NCI-H2227 (cell line): ENCODE results near the gene CSF1R.
"Not testable (repeated sequence)": the region's sequence is repeated elsewhere in the genome, so short reads cannot be mapped to it uniquely, and the experiment has no call there.

Experiments
- DNase-seq: peaks from one replicate; lab custom pipeline; 2025; ENCODE audit not compliant: unreplicated experiment; lab: John Stamatoyannopoulos, UW

Gene CSF1R

DNA sequence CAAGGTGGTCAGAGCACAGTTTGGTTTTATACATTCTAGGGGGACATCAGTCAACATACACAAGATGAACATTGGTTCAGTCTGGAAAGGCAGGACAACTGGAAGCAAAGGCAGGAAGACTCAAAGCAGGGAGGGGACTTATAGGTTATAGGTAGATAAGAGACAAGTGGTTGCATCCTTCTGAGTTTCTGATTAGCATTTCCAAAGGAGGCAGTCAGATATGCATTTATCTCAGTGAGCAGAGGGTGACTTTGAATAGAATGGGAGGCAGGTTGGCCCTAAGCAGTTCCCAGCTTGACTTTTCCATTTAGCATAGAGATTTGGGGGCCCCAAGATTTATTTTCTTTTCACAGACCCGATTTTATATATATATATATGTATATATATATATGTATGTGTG lies 58.3 kb downstream of the CSF1R start:
- DNase-seq = not testable (repeated sequence)

DNA sequence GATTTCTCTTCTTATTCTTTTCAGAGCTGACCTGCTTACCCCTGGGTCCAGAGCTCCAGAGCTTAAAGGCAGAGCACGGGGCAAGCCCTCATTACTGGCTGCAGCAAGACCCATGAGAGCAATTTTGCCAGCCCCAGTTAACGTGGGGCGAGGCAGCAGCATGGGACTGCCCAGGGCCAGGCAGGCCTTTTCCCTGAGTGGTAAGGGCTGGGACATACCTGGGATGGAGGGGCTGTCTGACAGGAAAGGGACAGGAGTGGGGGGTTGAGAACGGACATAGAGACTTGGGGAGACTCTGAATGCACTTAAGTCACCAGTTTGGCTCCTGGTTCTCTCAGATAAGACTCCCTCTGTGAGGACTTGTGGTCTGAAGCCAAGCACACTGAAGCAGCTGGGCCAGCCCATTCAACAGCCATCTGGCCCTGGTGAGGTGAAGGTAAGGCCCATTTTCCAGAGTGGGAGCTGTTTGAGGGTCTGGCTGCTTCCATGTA lies 59.6 kb downstream of the CSF1R start:
- DNase-seq = no peak

DNA sequence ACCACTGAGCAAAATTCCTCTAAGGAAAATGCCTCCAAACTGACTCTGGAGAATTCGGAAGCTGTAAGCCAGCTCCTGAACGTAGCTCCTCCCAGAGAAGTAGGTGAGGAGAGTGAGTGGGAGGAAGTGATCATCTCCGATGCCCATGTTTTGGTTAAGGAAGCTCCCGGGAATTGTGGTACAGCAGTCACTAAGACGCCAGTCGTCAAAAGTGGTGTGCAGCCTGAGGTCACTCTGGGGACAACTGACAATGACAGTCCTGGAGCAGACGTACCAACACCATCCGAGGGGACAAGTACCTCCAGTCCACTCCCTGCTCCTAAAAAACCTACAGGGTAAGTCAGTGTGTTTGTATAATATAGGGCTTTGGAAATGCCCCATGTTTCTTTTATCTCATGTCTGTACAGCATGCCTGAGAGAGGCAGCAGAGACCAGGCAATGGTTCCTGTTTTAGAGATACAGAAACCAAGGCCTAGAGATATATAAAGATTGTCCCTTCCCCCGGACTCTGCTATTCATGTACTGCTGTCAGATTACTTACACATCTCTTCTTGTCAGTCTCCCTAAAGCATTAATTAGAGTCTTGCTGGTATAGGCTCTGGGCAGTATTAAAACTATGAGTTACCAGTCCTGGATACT lies 61.9 kb downstream of the CSF1R start:
- DNase-seq = no peak

DNA sequence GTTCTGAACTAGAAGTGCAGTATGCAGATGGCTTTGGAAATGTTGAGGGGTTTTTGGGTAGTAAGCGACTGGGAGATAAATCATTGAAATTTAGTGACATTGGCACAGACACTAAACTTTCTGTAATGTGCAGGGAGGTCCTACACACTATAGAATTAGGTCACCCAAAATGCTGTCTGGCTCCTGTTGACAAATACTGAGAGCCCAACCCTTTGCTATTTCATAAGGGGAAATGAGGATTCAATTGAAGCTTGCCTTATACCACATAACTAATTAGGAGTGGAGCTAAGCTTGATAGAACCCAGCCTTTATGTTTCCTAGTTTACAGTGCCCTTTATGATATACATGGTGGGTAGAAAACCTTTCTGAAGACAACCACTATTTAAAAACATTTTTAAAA lies 63.2 kb downstream of the CSF1R start:
- no peak for DNase-seq

DNA sequence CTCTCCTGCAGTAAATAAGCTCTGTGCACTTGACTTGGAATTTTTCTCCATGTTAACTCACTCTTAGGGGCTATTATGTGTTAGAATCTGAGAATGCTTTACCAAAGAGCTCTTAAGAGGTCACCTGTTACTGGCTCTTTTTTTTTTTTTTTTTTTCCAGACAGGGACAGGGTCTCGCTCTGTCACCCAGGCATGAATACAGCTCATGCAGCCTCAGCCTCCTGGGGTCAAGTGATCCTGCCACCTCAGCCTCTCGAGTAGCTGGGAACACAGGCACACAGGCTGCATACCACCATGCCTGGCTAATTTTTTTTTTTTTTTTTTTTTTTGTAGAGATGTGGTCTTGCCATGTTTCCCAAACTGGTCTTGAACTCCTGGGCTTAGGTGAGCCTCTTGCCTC lies 63.7 kb downstream of the CSF1R start:
- DNase-seq = no peak

DNA sequence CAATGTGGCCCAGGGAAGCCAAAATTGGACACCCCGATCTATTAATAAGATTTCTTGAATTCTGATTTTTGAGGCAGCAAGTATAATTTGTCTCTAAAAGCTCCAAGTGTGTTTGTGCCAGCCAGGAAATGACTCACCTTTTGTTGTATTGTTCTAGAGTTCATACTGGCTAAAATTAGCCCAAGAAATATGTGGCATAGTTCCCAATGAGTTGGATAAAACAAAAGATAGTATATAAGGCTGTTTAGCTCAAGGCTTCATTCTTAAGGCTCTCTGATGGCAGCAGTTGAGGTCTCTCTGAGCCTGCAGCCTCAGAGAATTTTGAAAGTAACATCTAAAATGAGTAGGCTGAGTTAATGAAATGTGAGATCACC lies 64.2 kb downstream of the CSF1R start:
- no peak for DNase-seq

DNA sequence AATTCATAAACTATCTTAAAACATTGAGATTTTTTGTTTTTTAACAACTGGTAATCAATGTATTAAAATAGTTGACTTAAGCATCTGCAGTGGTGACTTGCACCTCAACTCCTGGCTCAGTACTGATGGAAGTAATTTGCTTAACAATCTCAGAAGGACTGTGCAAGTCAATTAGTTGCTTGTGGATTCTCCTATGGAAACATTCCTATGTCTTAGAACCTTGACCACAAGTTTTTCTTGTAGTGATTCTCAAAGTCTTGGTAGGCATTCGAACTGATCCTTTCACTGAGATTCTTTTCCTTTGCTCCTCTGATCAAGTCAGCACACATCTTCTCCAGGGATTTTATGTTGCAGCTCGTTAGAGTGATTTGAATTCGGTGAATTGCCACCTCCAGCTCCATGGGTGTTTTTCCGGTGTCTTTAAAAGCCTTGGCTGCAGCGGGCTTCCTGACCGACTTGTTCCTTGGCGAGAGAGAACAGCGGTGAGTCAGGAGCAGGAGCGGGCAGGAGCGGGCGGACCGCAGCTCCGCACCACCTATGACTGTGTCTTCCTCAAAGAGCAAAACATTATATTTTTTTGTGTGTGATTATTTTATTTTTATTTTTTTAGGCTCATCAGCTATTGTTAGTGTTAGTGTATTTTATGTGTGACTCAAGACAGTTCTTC lies 64.7 kb downstream of the CSF1R start:
- no peak for DNase-seq

DNA sequence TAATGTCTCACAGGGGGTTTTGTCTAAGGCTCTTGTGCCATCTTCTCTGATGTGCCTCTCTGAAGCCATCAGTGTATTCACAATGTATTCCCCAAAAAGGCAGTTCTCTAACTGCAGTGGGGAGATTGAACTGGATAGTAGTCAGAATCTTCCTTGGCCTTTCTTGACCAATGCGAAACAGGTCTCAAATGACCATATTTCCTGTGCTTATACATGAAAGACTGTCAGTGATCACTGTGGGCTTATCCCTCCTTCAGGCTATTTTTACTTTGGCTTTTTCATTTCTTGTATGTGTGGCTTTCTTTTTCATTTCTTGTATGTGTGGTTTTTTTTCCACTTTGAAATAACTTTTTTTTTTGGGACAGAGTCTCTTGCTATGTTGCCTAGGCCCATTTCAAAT lies 66.1 kb downstream of the CSF1R start:
- DNase-seq = no peak

DNA sequence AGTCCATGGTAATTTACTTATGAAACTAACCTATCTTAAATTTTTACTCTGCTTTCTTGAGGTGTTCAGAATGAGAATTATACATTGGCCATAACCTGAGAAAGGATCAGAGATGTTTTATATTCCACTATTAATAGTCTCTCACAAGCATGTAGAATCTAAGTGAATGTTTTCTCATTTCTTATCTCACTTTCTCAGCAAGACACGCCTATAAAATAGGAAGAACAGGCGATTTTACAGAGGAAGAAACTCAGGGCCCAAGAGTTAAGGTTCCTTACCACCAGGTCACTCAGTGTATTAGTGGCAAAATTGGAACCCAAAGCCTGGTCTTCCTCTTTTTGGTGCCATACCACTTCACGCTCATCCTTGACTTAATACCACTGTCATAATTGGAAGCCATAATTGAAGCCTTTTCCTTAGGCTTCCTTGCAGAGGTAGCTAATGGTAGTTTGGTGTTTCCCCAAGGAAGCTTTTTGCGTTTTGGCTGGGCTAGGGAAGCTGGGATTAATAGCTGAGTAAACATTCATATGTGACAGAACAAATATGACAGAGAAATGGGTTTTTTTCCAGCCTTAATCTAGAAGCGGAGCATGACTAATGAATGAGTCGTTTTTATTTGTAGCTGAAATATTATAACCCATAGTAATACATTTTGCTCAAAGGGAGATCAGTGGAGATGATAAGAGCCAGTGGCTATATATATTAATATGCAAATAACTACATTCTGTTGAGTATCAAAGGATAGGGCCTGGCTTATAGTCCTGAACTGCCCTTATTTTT lies 68.9 kb downstream of the CSF1R start:
- no peak for DNase-seq

DNA sequence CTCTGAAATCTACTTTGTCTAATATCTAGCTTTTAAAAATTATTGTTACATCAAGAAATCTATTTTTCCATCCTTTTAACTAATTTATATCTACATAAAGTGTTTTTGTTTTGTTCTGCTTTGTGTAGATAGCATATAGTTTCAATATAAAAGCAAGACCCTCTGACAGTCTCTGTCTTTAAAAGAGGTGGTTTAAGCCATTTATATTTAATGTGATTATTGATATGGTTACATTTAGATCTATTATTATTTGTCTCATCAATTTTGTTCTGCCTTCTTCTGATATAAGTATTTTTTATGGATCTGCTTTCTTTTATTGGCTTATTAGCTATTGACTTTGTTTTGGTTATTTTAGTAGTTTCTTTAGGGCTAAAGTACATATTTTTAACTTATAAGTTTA lies 69.8 kb downstream of the CSF1R start:
- DNase-seq = no peak

DNA sequence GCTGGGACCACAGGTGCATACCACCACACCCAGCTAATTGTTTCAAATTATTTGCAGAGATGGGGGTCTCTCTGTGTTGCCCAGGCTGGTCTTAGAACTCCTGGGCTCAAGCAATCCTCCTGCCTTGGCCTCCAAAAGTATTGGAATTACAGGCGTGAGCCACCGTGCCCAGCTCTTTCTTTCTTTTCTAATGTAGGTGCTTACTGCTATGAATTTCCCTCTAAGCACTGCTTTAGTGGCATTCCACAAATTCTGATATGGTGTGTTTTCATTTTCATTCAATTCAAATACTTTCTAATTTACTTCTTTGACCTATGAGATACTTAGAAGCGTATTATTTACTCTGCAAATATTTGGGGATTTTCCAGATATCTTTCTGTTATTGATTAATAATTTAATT lies 70.9 kb downstream of the CSF1R start:
- no peak for DNase-seq

DNA sequence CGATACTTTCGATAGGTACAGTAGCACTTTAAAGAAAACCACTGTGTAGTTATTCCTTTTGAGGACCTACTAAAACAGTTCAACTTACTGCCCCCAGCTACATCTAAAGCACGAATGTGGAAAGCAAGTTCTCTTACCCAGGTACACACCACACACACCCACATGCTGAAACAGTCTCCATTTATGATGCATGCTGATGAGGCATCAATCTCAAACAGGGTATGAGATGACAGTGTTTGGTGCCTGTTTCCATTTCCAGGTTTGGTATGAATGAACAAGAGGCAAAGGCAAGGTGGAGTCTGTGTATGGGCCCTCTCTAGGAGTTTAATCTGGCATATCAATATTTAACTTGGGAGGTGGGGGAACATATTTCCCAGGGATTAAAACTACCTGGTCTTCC lies 71.9 kb downstream of the CSF1R start:
- DNase-seq = no peak

DNA sequence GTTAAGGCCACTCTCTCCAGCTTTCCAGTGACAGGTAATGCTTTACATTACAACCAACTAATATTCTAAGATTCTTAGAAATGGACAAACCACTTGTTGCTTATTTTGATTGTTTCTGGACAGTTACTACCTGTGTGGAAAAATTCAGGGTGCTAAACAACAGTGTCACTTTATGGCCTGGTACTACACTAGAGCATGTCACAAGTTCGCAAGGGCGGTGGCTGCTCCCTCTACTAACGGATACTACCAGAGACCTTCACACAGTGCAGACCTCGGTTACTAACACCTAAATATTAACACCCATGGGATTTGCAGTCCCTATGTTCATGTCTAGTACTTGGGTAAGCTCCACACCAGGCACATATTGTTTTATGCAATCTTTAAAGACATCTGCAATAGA lies 72.4 kb downstream of the CSF1R start:
- no peak for DNase-seq

DNA sequence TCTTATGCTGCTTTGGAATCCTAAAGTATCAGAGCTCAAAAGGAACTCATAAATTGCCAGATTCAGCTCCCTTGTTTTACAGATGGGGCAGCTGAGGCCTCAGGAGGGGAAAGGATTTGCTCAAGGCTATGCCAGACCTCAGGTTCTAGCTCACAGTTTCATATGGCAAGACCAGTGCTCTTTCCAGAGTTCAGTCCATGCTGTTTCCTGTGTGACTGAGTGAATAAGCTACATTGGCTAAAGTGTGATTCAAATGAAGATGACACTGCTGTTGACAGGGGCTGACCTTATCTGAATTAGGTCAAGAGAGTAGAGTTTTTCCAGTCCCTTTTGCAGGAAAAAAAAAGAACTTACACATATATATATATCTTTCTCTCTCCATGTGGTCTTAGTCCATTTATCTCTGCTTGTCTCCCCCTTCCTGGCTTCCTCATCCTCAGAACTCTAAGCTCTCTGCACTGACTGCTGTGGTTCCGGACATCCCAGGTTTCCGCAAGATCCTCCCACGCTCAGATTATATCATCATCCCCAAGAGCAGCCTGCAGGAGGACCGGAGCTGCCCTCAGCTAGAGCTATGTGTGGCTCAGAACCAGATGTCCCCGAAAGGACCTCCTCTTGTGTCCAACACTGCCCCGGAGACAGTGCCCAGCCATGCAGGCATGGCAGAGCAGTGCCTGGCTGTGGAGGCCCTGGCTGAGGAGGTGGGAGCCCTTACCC lies 76.5 kb downstream of the CSF1R start:
- no peak for DNase-seq

DNA sequence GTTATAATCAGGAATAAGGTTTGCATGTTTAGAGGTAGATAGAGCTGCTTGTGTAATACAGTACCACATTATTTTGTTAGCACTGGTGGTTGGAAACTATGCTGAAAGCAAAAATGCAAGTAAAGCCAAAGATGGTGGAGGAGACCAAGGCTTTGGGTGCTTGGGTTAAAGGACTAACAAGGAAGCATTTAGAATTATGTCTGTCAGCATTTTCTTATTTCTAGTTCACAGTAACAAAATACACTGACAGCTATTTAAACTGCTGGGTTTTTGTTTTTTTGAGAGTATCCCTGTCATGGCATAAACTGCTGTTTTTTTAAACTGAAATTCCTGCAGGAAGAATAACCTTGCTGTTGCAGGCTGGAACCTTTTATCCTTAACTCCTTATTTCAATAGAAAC lies 79.3 kb downstream of the CSF1R start:
- DNase-seq = no peak

DNA sequence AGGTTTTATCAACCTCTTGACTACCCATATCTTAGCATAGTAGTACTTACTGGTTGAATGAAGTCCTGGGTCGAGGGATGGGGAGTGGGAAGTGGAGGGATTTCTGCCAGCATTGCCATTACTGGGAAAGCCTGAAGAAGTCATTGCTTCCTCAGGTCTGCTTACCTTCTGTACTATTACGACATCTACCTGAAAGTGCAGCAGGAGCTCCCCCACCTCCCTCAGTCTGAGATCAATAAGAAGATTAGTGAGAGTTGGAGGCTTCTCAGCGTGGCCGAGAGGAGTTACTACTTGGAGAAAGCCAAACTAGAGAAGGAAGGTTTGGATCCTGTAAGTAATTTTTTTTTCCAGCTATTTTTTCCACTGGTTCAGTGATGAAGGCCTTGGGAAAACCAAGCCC lies 80.0 kb downstream of the CSF1R start:
- no peak for DNase-seq
